A673 (cell line): ENCODE measurements around the gene FSTL4. TPM values are rescaled to one million over a fixed set of nuclear protein-coding genes. Genes with fewer than 3 reads are reported as not detected.

Source experiments
- BruUV-seq: library from RNA; stranded (reverse); fragments of 400-500 nt; replicated peaks from 2 replicates; lab custom pipeline; 2021; lab: Mats Ljungman, UMichigan
- CTCF ChIA-PET: fragments of 300-600 bp; sonication (Branson Sonifier 250); formaldehyde crosslinking; loops from one replicate; lab custom pipeline; 2022; ENCODE audit warnings: antibody characterized with exemption; lab: Charles Lee
- POLR2A ChIA-PET: fragments of 300-600 bp; sonication (Branson Sonifier 250); formaldehyde crosslinking; loops from one replicate; lab custom pipeline; 2022; ENCODE audit warnings: antibody characterized with exemption; ENCODE audit not compliant: low non-redundant PET; lab: Charles Lee
- DNase-seq: peaks from one replicate; pipeline ENCODE4 v3.0.0-alpha.2; 2015; ENCODE audit warnings: low spot score
- H3K27ac ChIP-seq: fragments of 200-600 bp; sonication (generic); 2 replicates; pipeline ENCODE4 v1.5.1; 2016; ENCODE audit warnings: mixed run types, low read depth, mild to moderate bottlenecking, mixed read lengths, antibody characterized with exemption, low read length; ENCODE audit not compliant: poor library complexity, severe bottlenecking
- H3K27me3 ChIP-seq: fragments of 200-600 bp; sonication (generic); replicated peaks from 2 replicates; pipeline ENCODE4 v1.6.1; 2017; ENCODE audit warnings: mixed run types, low read depth, mild to moderate bottlenecking, mixed read lengths, antibody characterized with exemption, low read length; ENCODE audit not compliant: insufficient read depth, poor library complexity
- H3K36me3 ChIP-seq: fragments of 200-600 bp; sonication (generic); 2 replicates; pipeline ENCODE4 v1.6.1; 2016; ENCODE audit warnings: mixed run types, mild to moderate bottlenecking, mixed read lengths, antibody characterized with exemption, low read length; ENCODE audit not compliant: insufficient read depth, poor library complexity, severe bottlenecking
- H3K4me1 ChIP-seq: fragments of 200-600 bp; sonication (generic); 2 replicates; pipeline ENCODE4 v1.6.1; 2017; ENCODE audit warnings: mixed run types, mild to moderate bottlenecking, mixed read lengths, antibody characterized with exemption, low read length; ENCODE audit not compliant: insufficient read depth, poor library complexity, severe bottlenecking
- H3K4me3 ChIP-seq: fragments of 200-600 bp; sonication (generic); 2 replicates; pipeline ENCODE4 v1.5.1; 2016; ENCODE audit warnings: low read depth, mixed run types, mild to moderate bottlenecking, mixed read lengths, low read length; ENCODE audit not compliant: poor library complexity, severe bottlenecking
- H3K9me3 ChIP-seq: fragments of 200-600 bp; sonication (generic); 2 replicates; pipeline ENCODE4 v1.6.1; 2016; ENCODE audit warnings: mixed run types, low read depth, mild to moderate bottlenecking, mixed read lengths, antibody characterized with exemption, low read length; ENCODE audit not compliant: poor library complexity, severe bottlenecking
- EZH2 ChIP-seq: fragments of 200-600 bp; sonication (generic); IDR thresholded peaks from 2 replicates; pipeline ENCODE4 v1.6.1; 2017; ENCODE audit warnings: borderline replicate concordance, low read depth, mild to moderate bottlenecking, mixed read lengths, antibody characterized with exemption, low read length; ENCODE audit not compliant: poor library complexity, severe bottlenecking
- intact Hi-C: fragments of 100-400 bp; cut with micrococcal nuclease; formaldehyde crosslinking; loops from one replicate; pipeline ENCODE4 v1.10.0; 2022; ENCODE audit not compliant: unreplicated experiment
- total RNA-seq: library from RNA; stranded (reverse); gene quantifications from 2 replicates; pipeline ENCODE4 v1.2.3, GENCODE V29; 2021
- TF ChIP-seq, protein P1 (sequence below): fragments of 300-800, 200-600 bp; sonication (generic); conservative IDR thresholded peaks from 2 replicates; pipeline ENCODE4 v1.5.1; 2017; ENCODE audit warnings: low read depth, mild to moderate bottlenecking, antibody characterized with exemption, low read length, moderate library complexity, mixed read lengths

The FSTL4 gene
- total RNA-seq, 1 experiment from 2014 or later, result 0.86 TPM

DNA sequence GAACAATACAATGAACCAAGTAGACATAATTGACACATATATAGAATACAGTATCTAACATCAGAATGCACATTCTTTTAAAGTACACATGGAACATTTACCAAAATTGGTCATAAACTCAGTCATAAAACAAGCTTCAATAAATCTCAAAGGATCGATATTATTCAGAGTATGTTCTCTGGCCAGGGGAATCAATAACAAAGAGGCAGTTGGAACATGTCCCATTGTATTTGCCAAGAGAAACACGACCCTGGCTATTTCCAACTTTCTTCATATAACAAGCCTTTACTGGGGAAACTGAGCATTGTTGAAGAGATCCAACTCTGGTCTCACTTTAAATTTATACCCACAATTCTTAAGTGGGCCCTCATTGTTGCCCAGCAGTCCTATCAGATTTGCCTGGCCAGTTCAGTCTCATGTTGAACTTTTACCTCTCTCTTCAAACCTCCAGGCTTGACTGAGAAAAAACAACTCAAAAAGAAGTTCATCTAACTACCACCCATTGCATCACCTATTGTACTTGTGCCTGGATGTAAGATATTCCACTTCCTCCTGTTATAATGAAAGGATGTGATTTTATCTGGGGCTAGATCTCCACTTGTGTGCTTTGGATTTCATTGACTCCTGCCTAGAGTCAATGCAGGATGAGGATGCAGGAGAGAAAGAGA lies 398.1 kb downstream of the FSTL4 start:
- ChIA-PET CTCF (no interaction called here), POLR2A (no interaction called here)
- BruUV-seq, result no TSS peak
- intact Hi-C loops, result no loop called here
- Histone ChIP-seq H3K27me3 (no peaks in the 10 kb centered on the region), H3K4me3 (no peak overlapping the region), H3K36me3 (no peaks in the 10 kb centered on the region), H3K27ac (no peak overlapping the region), H3K4me1 (no peaks in the 10 kb centered on the region), H3K9me3 (no peaks in the 10 kb centered on the region)
- TF ChIP-seq, protein P1, sequence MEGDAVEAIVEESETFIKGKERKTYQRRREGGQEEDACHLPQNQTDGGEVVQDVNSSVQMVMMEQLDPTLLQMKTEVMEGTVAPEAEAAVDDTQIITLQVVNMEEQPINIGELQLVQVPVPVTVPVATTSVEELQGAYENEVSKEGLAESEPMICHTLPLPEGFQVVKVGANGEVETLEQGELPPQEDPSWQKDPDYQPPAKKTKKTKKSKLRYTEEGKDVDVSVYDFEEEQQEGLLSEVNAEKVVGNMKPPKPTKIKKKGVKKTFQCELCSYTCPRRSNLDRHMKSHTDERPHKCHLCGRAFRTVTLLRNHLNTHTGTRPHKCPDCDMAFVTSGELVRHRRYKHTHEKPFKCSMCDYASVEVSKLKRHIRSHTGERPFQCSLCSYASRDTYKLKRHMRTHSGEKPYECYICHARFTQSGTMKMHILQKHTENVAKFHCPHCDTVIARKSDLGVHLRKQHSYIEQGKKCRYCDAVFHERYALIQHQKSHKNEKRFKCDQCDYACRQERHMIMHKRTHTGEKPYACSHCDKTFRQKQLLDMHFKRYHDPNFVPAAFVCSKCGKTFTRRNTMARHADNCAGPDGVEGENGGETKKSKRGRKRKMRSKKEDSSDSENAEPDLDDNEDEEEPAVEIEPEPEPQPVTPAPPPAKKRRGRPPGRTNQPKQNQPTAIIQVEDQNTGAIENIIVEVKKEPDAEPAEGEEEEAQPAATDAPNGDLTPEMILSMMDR, result no peak
- no peak for TF ChIP-seq EZH2
- DNase-seq, result no peak

DNA sequence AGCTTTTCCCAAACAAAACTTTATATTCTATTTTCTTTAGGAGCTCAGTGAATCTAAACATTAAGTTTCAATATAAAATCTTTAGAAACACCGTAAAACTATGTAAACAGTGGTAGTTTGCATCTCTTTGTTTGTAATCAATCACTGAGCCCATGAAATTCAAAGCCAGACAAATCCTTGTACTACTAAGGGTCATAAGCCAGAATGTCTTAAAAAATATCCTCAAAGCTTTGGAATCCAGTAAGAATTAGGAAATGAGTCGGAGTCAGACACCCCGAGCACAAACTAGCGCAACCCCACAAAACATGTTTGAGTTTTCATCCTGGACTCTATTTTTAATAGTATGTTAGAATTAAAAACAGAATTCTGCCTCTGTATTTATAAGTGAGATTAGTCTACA lies 406.7 kb downstream of the FSTL4 start:
- Histone ChIP-seq H3K4me3 (no peak overlapping the region), H3K9me3 (no peaks in the 10 kb centered on the region), H3K4me1 (no peaks in the 10 kb centered on the region), H3K27me3 (peaks cover 24% of the 10 kb centered on the region), H3K36me3 (no peaks in the 10 kb centered on the region), H3K27ac (no peak overlapping the region)
- BruUV-seq, result no TSS peak
- POLR2A ChIA-PET, result no interaction called here
- no peak for DNase-seq
- intact Hi-C loops, result no loop called here
- CTCF ChIA-PET, result interaction anchor here (0.5 kb wide), 1 partner anchor 1657 kb away, joined by 5 read pairs; no protein-coding TSS in a partner anchor
- no peak for TF ChIP-seq EZH2
- TF ChIP-seq, protein P1, result no peak

DNA sequence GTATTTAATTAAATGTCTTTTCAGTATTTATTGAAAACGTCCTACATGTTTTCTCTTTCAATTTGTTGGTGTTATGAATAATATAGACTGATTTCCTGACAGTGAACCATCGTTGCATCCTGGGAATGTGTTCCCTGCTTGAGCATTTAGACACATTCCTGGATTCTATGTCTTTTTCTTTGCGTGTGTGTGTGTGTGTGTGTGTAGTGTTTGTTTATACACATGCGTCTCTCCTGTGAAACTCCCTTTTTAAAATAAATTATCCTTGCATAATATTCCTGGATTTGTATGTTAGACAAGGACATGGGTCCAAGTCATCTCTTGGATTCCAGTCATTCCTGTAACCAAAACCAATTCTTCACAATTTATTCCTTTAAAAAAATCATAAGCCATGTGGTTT lies 407.1 kb downstream of the FSTL4 start:
- BruUV-seq, result no TSS peak
- DNase-seq, result no peak
- H3K36me3 ChIP-seq, result no peaks in the 10 kb centered on the region
- H3K4me1 ChIP-seq, result no peaks in the 10 kb centered on the region
- peaks cover 24% of the 10 kb centered on the region for H3K27me3 ChIP-seq
- no peak overlapping the region for H3K27ac ChIP-seq
- intact Hi-C loops, result no loop called here
- H3K4me3 ChIP-seq, result no peak overlapping the region
- CTCF ChIA-PET, result no interaction called here
- POLR2A ChIA-PET, result no interaction called here
- no peaks in the 10 kb centered on the region for H3K9me3 ChIP-seq
- no peak for TF ChIP-seq EZH2
- TF ChIP-seq, protein P1, result no peak
